ENCODE data around the gene NR6A1. TPM values are rescaled to one million over a fixed set of nuclear protein-coding genes. Genes with fewer than 3 reads are reported as not detected.
A peak's percentile ranks its signal among the peaks of the same experiment; 100 is the strongest.

The NR6A1 gene
- total and polyA plus RNA-seq, 2 of the 13 experiments (the other 11 are each of a cell fraction or from before 2014, with no cell fraction given), result 28.1 to 31.5 TPM

GRCh38 chr9:124771021-124771866, at the start of gene NR6A1 (continued):
- TF ChIP-seq REL (CRISPR knock-in tag; conservative IDR thresholded peaks at IDR 0.05) (0 out of 2 replicates have a peak, but pooled peaks have one; percentile 41), ZNF557 (CRISPR knock-in tag; IDR thresholded peaks at IDR 0.05) (no peak), ZNF572 (CRISPR knock-in tag; IDR thresholded peaks at IDR 0.05) (0 out of 2 replicates have a peak, but pooled peaks have one; percentile 56), ZFP91 (CRISPR knock-in tag; IDR thresholded peaks at IDR 0.05; ENCODE audit: borderline replicate concordance) (peak; percentile 72), KLF9 (CRISPR knock-in tag; IDR thresholded peaks at IDR 0.05; ENCODE audit: low read depth) (no peak), ZNF275 (CRISPR knock-in tag; IDR thresholded peaks at IDR 0.05; ENCODE audit: borderline replicate concordance) (peak; percentile 79; the same call in 1 of the 2 replicates), CENPT (CRISPR knock-in tag; IDR thresholded peaks at IDR 0.05; ENCODE audit: low read depth) (no peak), POGZ (CRISPR knock-in tag; IDR thresholded peaks at IDR 0.05) (0 out of 2 replicates have a peak, but pooled peaks have one; percentile 35), JARID2 (CRISPR knock-in tag; IDR thresholded peaks at IDR 0.05; ENCODE audit: insufficient replicate concordance) (no peak), HINFP (CRISPR knock-in tag; IDR thresholded peaks at IDR 0.05; ENCODE audit: low read depth) (peak; percentile 87), MED1 (CRISPR knock-in tag; IDR thresholded peaks at IDR 0.05) (0 out of 2 replicates have a peak, but pooled peaks have one; percentile 9), ASH2L (IDR thresholded peaks at IDR 0.05; ENCODE audit: insufficient read length, low read depth, low read length) (peak; percentile 94), ZNF496 (CRISPR knock-in tag; IDR thresholded peaks at IDR 0.05; ENCODE audit: insufficient replicate concordance) (no peak), KDM5B (CRISPR knock-in tag; IDR thresholded peaks at IDR 0.05; ENCODE audit: borderline replicate concordance) (peak; percentile 11; the same call in 1 of the 2 replicates), AHR (CRISPR knock-in tag; IDR thresholded peaks at IDR 0.05) (no peak), DMAP1 (CRISPR knock-in tag; IDR thresholded peaks at IDR 0.05) (no peak; the same call in 1 of the 2 replicates), ZNF430 (CRISPR knock-in tag; IDR thresholded peaks at IDR 0.05) (peak; percentile 46; the same call in 1 of the 2 replicates)
- TF ChIP-seq, protein P1, sequence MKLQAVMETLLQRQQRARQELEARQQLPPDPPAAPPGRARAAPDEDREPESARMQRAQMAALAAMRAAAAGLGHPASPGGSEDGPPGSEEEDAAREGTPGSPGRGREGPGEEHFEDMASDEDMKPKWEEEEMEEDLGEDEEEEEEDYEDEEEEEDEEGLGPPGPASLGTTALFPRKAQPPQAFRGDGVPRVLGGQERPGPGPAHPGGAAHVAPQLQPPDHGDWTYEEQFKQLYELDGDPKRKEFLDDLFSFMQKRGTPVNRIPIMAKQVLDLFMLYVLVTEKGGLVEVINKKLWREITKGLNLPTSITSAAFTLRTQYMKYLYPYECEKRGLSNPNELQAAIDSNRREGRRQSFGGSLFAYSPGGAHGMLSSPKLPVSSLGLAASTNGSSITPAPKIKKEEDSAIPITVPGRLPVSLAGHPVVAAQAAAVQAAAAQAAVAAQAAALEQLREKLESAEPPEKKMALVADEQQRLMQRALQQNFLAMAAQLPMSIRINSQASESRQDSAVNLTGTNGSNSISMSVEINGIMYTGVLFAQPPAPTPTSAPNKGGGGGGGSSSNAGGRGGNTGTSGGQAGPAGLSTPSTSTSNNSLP (IDR thresholded peaks at IDR 0.05; ENCODE audit: low read depth, low read length), result no peak
- TF ChIP-seq, protein P2, sequence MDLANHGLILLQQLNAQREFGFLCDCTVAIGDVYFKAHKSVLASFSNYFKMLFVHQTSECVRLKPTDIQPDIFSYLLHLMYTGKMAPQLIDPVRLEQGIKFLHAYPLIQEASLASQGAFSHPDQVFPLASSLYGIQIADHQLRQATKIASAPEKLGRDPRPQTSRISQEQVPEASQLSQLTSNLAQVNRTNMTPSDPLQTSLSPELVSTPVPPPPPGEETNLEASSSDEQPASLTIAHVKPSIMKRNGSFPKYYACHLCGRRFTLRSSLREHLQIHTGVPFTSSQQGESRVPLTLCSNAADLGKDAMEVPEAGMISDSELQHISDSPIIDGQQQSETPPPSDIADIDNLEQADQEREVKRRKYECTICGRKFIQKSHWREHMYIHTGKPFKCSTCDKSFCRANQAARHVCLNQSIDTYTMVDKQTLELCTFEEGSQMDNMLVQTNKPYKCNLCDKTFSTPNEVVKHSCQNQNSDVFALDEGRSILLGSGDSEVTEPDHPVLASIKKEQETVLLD (CRISPR knock-in tag; IDR thresholded peaks at IDR 0.05; ENCODE audit: low read depth), result peak; percentile 26; the same call in 1 of the 2 replicates
